Mesothelial cell of epicardium (in vitro differentiated cells): ENCODE results near the gene CDK4. TPM values are rescaled to one million over a fixed set of nuclear protein-coding genes. Genes with fewer than 3 reads are reported as not detected.

ENCODE experiments used
- DNase-seq, 2 experiments: peaks; one replicate each; pipeline ENCODE4 v3.0.0; 2021; ENCODE audit warnings: low spot score in 2 of 2; ENCODE audit not compliant: unreplicated experiment in 2 of 2
- H3K27ac Mint-ChIP-seq: 2 replicates; pipeline ENCODE4 v1.8.0; 2021; ENCODE audit warnings: mixed read lengths
- H3K27me3 Mint-ChIP-seq: 2 replicates; pipeline ENCODE4 v1.8.0; 2021; ENCODE audit warnings: low read depth, mixed read lengths
- H3K36me3 Mint-ChIP-seq: 2 replicates; pipeline ENCODE4 v1.8.0; 2021; ENCODE audit warnings: mixed read lengths
- H3K4me1 Mint-ChIP-seq: 2 replicates; pipeline ENCODE4 v1.8.0; 2021; ENCODE audit warnings: mixed read lengths
- H3K4me3 Mint-ChIP-seq: 2 replicates; pipeline ENCODE4 v1.8.0; 2021; ENCODE audit warnings: mild to moderate bottlenecking, moderate library complexity, mixed read lengths
- H3K9me3 Mint-ChIP-seq: 2 replicates; pipeline ENCODE4 v1.8.0; 2021; ENCODE audit warnings: mixed read lengths
- CTCF ChIP-seq: fragments of 200-600 bp; sonication (generic); IDR thresholded peaks from one replicate; pipeline ENCODE4 v1.5.0; 2021; ENCODE audit warnings: antibody characterized with exemption; ENCODE audit not compliant: unreplicated experiment
- total RNA-seq: library from RNA; stranded (reverse); gene quantifications from 3 replicates; pipeline ENCODE4 v1.2.1, GENCODE V29; 2021

CDK4 gene
- total RNA-seq, 1 donor from 2014 or later, result 171 TPM

DNA sequence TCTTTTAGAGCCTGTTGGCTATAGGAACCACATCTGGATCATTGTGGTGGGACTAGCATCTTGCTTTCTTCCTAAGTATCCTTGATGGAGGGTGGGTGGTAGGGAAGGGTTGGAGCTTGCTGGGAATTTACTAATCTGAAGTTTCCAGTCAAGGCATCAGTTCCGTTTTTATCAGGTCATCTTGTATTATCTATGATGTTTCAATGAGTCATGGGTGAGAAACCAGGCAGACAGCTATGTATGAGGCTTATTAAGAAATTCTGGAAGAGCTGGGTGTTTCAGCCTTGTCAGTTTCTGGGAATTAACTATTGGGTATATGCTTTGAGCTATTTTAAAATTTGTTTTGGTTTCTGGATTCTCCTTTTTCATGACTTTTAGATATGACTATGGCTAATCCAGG is 41.8 kb upstream of the CDK4 start:
- DNase-seq, result no peak
- Mint-ChIP-seq H3K27ac (no peak overlapping the region), H3K36me3 (peaks cover 29% of the 10 kb centered on the region)

DNA sequence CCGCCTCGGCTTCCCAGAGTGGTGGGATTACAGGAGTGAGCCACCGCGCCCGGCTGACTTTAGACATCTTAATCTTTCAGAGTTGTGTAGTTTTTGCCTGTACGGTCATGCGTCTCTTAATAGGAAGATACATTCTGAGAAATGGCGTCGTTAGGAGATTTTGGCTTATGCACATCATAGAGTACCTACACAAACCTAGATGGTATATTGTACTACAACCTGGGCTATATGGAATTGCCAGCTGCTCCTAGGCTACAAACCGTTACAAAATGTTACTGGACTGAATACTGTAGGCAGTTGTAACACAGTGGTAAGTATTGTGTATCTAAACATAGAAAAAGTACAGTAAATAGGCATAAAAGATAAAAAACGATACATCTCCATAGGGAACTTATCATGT is 31.8 kb upstream of the CDK4 start:
- Mint-ChIP-seq H3K4me1 (peaks cover 11% of the 10 kb centered on the region), H3K27me3 (no peaks in the 10 kb centered on the region), H3K9me3 (no peaks in the 10 kb centered on the region), H3K4me3 (peak overlapping the region; percentile 65), H3K36me3 (peaks cover 18% of the 10 kb centered on the region), H3K27ac (no peak overlapping the region)
- no peak for TF ChIP-seq CTCF
- DNase-seq, result no peak

More for the DNA sequence above, 41.8 kb upstream of the CDK4 start:
- Mint-ChIP-seq H3K27me3 (no peaks in the 10 kb centered on the region), H3K4me3 (no peak overlapping the region), H3K4me1 (no peaks in the 10 kb centered on the region), H3K9me3 (no peaks in the 10 kb centered on the region)
- no peak for TF ChIP-seq CTCF

DNA sequence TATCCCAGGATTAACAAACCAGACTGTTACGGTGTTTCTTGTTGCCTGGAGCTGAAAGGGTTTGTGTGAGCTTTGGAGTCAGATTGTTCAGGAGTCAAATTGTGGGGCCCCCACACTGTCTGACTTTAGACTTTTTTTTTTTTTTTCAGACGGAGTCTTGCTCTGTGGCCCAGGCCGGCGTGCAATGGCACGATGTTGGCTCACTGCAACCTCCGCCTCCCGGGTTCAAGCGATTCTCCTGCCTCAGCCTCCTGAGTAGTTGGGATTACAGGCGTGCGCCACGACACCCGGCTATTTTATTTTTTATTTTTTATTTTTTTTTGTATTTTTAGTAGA is 31.3 kb upstream of the CDK4 start:
- H3K36me3 Mint-ChIP-seq, result peaks cover 15% of the 10 kb centered on the region
- no peak for DNase-seq
- no peaks in the 10 kb centered on the region for H3K27me3 Mint-ChIP-seq
- no peak for TF ChIP-seq CTCF
- no peaks in the 10 kb centered on the region for H3K9me3 Mint-ChIP-seq
- peak overlapping the region; percentile 95 for H3K4me3 Mint-ChIP-seq
- H3K4me1 Mint-ChIP-seq, result peaks cover 11% of the 10 kb centered on the region
- H3K27ac Mint-ChIP-seq, result no peak overlapping the region

GRCh38 chr12:57782608-57783465 is 30.7 kb upstream of the CDK4 start, which contains the start of gene TSFM:
Gene TSFM, plus strand, starts transcription at chr12:57782787. Its CDS starts 15 bp downstream, at chr12:57782802.
- H3K9me3 Mint-ChIP-seq, result no peaks in the 10 kb centered on the region
- H3K4me3 Mint-ChIP-seq, result peak within 1 kb of the TSS; percentile 95
- H3K4me1 Mint-ChIP-seq, result peaks cover 11% of the 10 kb centered on the region
- no peaks in the 10 kb centered on the region for H3K27me3 Mint-ChIP-seq
- peak within 1 kb of the TSS; percentile 93 for H3K27ac Mint-ChIP-seq
- peak; percentile 82 for TF ChIP-seq CTCF
- H3K36me3 Mint-ChIP-seq, result peaks cover 16% of the 10 kb centered on the region
- DNase-seq, result peak; percentile 93 to 96

- Mint-ChIP-seq H3K27ac (peak overlapping the region; percentile 93), H3K4me1 (peaks cover 11% of the 10 kb centered on the region), H3K9me3 (no peaks in the 10 kb centered on the region), H3K27me3 (no peaks in the 10 kb centered on the region), H3K36me3 (peaks cover 13% of the 10 kb centered on the region), H3K4me3 (peak overlapping the region; percentile 95)
- TF ChIP-seq CTCF, result no peak
- no peak for DNase-seq
Observed at GRCh38 chr12:57782243-57782607, 30.1 kb upstream of the CDK4 start.
